GM23248 (cell line): ENCODE measurements around the gene DNAJC25.

Experiments
- EZH2 ChIP-seq: fragments of 200-600 bp; sonication (generic); IDR thresholded peaks from 2 replicates; pipeline ENCODE4 v1.6.1; 2018; ENCODE audit warnings: antibody characterized with exemption, mild to moderate bottlenecking; ENCODE audit not compliant: insufficient read depth, poor library complexity, severe bottlenecking
- EZH2phosphoT487 ChIP-seq: fragments of 200-600 bp; sonication (generic); IDR thresholded peaks from 2 replicates; pipeline ENCODE4 v1.6.1; 2018; ENCODE audit warnings: antibody characterized with exemption, moderate library complexity, mild to moderate bottlenecking, low read depth; ENCODE audit not compliant: insufficient read depth

DNA sequence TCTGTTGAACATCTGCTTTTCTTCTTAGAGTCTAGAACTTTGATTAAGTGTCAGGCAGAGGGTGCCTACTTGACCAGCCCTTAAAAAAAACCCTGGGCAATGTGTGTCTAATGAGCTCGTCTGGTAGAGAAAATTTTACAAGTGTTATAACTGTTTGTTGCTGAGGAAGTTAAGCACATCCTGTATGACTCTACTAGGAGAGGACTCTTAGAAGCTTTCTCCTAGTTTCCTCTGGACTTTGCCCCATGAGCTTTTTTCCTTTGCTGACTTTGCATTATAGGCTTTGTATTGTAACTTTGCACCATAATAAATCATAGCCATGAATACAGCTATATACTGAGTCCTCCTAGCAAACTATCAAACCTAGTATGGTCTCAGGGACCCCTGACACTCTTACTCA is 69.6 kb downstream of the DNAJC25 start:
- TF ChIP-seq EZH2 (no peak), EZH2phosphoT487 (no peak)
